CD4-positive, CD25-positive, alpha-beta regulatory T cell (primary cell): Measurements from ENCODE around the gene RHOC. TPM values are rescaled to one million over a fixed set of nuclear protein-coding genes. Genes with fewer than 3 reads are reported as not detected.

ENCODE experiments used
- ATAC-seq, 2 donors: fragments of 150-1000 bp; cut with Tn5 transposase; one replicate each; pipeline ENCODE4 v1.10.0; 2021; ENCODE audit warnings: low read depth in 2 of 2, moderate number of reproducible peaks in 2 of 2, moderate library complexity in 1 of 2
- DNase-seq, 3 donors: peaks; one replicate each; pipeline versions ENCODE4 v3.0.0 to v3.0.0-alpha.2; 2012 to 2022; ENCODE audit warnings: mixed read lengths in 1 of 3
- H3K27ac ChIP-seq: one replicate; pipeline ENCODE4 v1.7.0; 2013; ENCODE audit warnings: mild to moderate bottlenecking, low read length; ENCODE audit not compliant: insufficient read depth, poor library complexity, severe bottlenecking
- H3K27me3 ChIP-seq: one replicate; pipeline ENCODE4 v1.7.0; 2013; ENCODE audit warnings: low read length; ENCODE audit not compliant: control insufficient read depth, insufficient read depth
- H3K36me3 ChIP-seq: one replicate; pipeline ENCODE4 v1.7.0; 2013; ENCODE audit warnings: mild to moderate bottlenecking, low read length, moderate library complexity; ENCODE audit not compliant: control insufficient read depth, insufficient read depth
- H3K4me1 ChIP-seq: 2 replicates; pipeline ENCODE4 v1.7.0; 2013; ENCODE audit warnings: mild to moderate bottlenecking, low read length; ENCODE audit not compliant: insufficient read depth, control insufficient read depth, poor library complexity, severe bottlenecking
- H3K4me3 ChIP-seq: one replicate; pipeline ENCODE4 v1.7.0; 2013; ENCODE audit warnings: low read depth, mild to moderate bottlenecking, low read length, moderate library complexity
- H3K9me3 ChIP-seq, 2 experiments: 1 replicate in 1 of 2; 2 replicates in 1 of 2; pipeline ENCODE4 v1.7.0; 2013; ENCODE audit warnings: low read length in 2 of 2, mild to moderate bottlenecking in 1 of 2, moderate library complexity in 1 of 2; ENCODE audit not compliant: control insufficient read depth in 2 of 2
- H3K27ac Mint-ChIP-seq, 3 donors: one replicate each; pipeline ENCODE4 v1.8.0; 2020 to 2022; ENCODE audit warnings: mild to moderate bottlenecking in 3 of 3, mixed read lengths in 3 of 3, moderate library complexity in 2 of 3
- H3K27me3 Mint-ChIP-seq: one replicate; pipeline ENCODE4 v1.8.0; 2022; ENCODE audit warnings: mild to moderate bottlenecking, mixed read lengths
- H3K36me3 Mint-ChIP-seq: one replicate; pipeline ENCODE4 v1.8.0; 2020; ENCODE audit warnings: mixed read lengths
- H3K4me1 Mint-ChIP-seq, 4 donors: one replicate each; pipeline ENCODE4 v1.8.0; 2020 to 2022; ENCODE audit warnings: mixed read lengths in 4 of 4, mild to moderate bottlenecking in 1 of 4
- H3K4me3 Mint-ChIP-seq, 4 donors: one replicate each; pipeline ENCODE4 v1.8.0; 2020 to 2022; ENCODE audit warnings: mild to moderate bottlenecking in 4 of 4, mixed read lengths in 4 of 4, moderate library complexity in 3 of 4
- H3K9me3 Mint-ChIP-seq, 7 donors: one replicate each; pipeline ENCODE4 v1.8.0; 2020 to 2022; ENCODE audit warnings: mixed read lengths in 7 of 7, mild to moderate bottlenecking in 3 of 7, moderate library complexity in 2 of 7
- polyA plus RNA-seq, 4 donors: library from polyadenylated mRNA; unstranded; fragments of 300-500 nt; fragmentation: Illumina TruSeq; gene quantifications; one replicate each; pipeline ENCODE4 v1.2.3, GENCODE V29; 2021
- total RNA-seq: library from RNA; stranded (reverse); gene quantifications from one replicate; pipeline ENCODE4 v1.2.3, GENCODE V29; 2022

Gene RHOC
- total and polyA plus RNA-seq, 5 donors from 2014 or later: 17.4 to 34.1 (median 28.8) TPM

GRCh38 chr1:112711670-112712069 is 4.7 kb upstream of the RHOC start:
- Mint-ChIP-seq H3K27ac (no peak overlapping the region), H3K4me1 (peaks cover 6 to 26% (median 17%) of the 10 kb centered on the region in 4 donors), H3K9me3 (peaks cover 0 to 2% (median 0%) of the 10 kb centered on the region in 7 donors), H3K4me3 (peak overlapping the region in 1 of 4 donors; percentile 36), H3K36me3 (no peaks in the 10 kb centered on the region), H3K27me3 (peaks cover 49% of the 10 kb centered on the region)
- no peak for DNase-seq
- H3K9me3 ChIP-seq: no peaks in the 10 kb centered on the region
- peaks cover 32% of the 10 kb centered on the region for H3K4me1 ChIP-seq
- H3K4me3 ChIP-seq: no peak overlapping the region
- no peaks in the 10 kb centered on the region for H3K36me3 ChIP-seq
- no peak overlapping the region for H3K27ac ChIP-seq
- ATAC-seq: no peak
- H3K27me3 ChIP-seq: no peaks in the 10 kb centered on the region

GRCh38 chr1:112711041-112711440 is 4.1 kb upstream of the RHOC start:
- Mint-ChIP-seq H3K36me3 (no peaks in the 10 kb centered on the region), H3K27ac (no peak overlapping the region), H3K27me3 (peaks cover 43% of the 10 kb centered on the region), H3K4me3 (peak overlapping the region in 1 of 4 donors; percentile 36), H3K4me1 (peaks cover 5 to 26% (median 12%) of the 10 kb centered on the region in 4 donors), H3K9me3 (peaks cover 0 to 2% (median 0%) of the 10 kb centered on the region in 7 donors)
- peaks cover 30% of the 10 kb centered on the region for H3K4me1 ChIP-seq
- no peaks in the 10 kb centered on the region for H3K9me3 ChIP-seq
- H3K27ac ChIP-seq: no peak overlapping the region
- H3K27me3 ChIP-seq: no peaks in the 10 kb centered on the region
- ATAC-seq: no peak
- DNase-seq: no peak
- no peak overlapping the region for H3K4me3 ChIP-seq
- H3K36me3 ChIP-seq: no peaks in the 10 kb centered on the region

- no peak overlapping the region for H3K27ac Mint-ChIP-seq
- no peaks in the 10 kb centered on the region for H3K36me3 ChIP-seq
- H3K9me3 ChIP-seq: no peaks in the 10 kb centered on the region
- H3K9me3 Mint-ChIP-seq: peaks cover 0 to 2% (median 0%) of the 10 kb centered on the region in 7 donors
- DNase-seq (no peak), ATAC-seq (no peak)
- no peaks in the 10 kb centered on the region for H3K27me3 ChIP-seq
- H3K4me3 ChIP-seq: no peak overlapping the region
- H3K4me1 Mint-ChIP-seq: peaks cover under 1 to 26% (median 12%) of the 10 kb centered on the region in 4 donors
- H3K27ac ChIP-seq: no peak overlapping the region
- peaks cover 39% of the 10 kb centered on the region for H3K27me3 Mint-ChIP-seq
- H3K36me3 Mint-ChIP-seq: no peaks in the 10 kb centered on the region
- peaks cover 30% of the 10 kb centered on the region for H3K4me1 ChIP-seq
- peak overlapping the region in 1 of 4 donors; percentile 51 for H3K4me3 Mint-ChIP-seq
Measured at GRCh38 chr1:112710586-112710985, 3.7 kb upstream of the RHOC start.

GRCh38 chr1:112710159-112710558 is 3.2 kb upstream of the RHOC start:
- no peak for DNase-seq
- no peak overlapping the region for H3K27ac Mint-ChIP-seq

GRCh38 chr1:112708489-112708888 is 1.6 kb upstream of the RHOC start:
- H3K27ac ChIP-seq: no peak overlapping the region
- no peaks in the 10 kb centered on the region for H3K36me3 ChIP-seq
- Mint-ChIP-seq H3K27me3 (peaks cover 30% of the 10 kb centered on the region), H3K36me3 (no peaks in the 10 kb centered on the region), H3K4me3 (peak overlapping the region; percentile 12 to 94 (median 86)), H3K4me1 (peaks cover 5 to 30% (median 20%) of the 10 kb centered on the region in 4 donors), H3K9me3 (peaks cover 0 to 2% (median 0%) of the 10 kb centered on the region in 7 donors), H3K27ac (no peak overlapping the region)
- H3K9me3 ChIP-seq: no peaks in the 10 kb centered on the region
- ATAC-seq: no peak
- DNase-seq: no peak
- H3K4me3 ChIP-seq: no peak overlapping the region
- H3K27me3 ChIP-seq: no peaks in the 10 kb centered on the region
- H3K4me1 ChIP-seq: peaks cover 30% of the 10 kb centered on the region

More at GRCh38 chr1:112710159-112710558, 3.2 kb upstream of the RHOC start:
- peak overlapping the region in 1 of 4 donors; percentile 51 for H3K4me3 Mint-ChIP-seq
- H3K9me3 Mint-ChIP-seq: peaks cover 0 to 2% (median 0%) of the 10 kb centered on the region in 7 donors
- peaks cover 36% of the 10 kb centered on the region for H3K27me3 Mint-ChIP-seq
- H3K36me3 Mint-ChIP-seq: no peaks in the 10 kb centered on the region
- no peaks in the 10 kb centered on the region for H3K9me3 ChIP-seq
- H3K4me3 ChIP-seq: no peak overlapping the region
- H3K27me3 ChIP-seq: no peaks in the 10 kb centered on the region
- peaks cover 5 to 27% (median 14%) of the 10 kb centered on the region in 4 donors for H3K4me1 Mint-ChIP-seq
- no peaks in the 10 kb centered on the region for H3K36me3 ChIP-seq
- ATAC-seq: no peak
- peaks cover 32% of the 10 kb centered on the region for H3K4me1 ChIP-seq
- H3K27ac ChIP-seq: no peak overlapping the region

GRCh38 chr1:112708002-112708448 is 1.1 kb upstream of the RHOC start:
- no peaks in the 10 kb centered on the region for H3K36me3 ChIP-seq
- ATAC-seq (no peak), DNase-seq (no peak)
- H3K4me1 ChIP-seq: peaks cover 30% of the 10 kb centered on the region
- H3K27me3 Mint-ChIP-seq: peaks cover 26% of the 10 kb centered on the region
- peak overlapping the region; percentile 82 to 94 (median 89) for H3K4me3 Mint-ChIP-seq
- H3K27ac ChIP-seq: no peak overlapping the region
- peaks cover 5 to 30% (median 20%) of the 10 kb centered on the region in 4 donors for H3K4me1 Mint-ChIP-seq
- H3K27me3 ChIP-seq: no peaks in the 10 kb centered on the region
- H3K9me3 Mint-ChIP-seq: peaks cover 0 to 2% (median 0%) of the 10 kb centered on the region in 7 donors
- H3K27ac Mint-ChIP-seq: peak overlapping the region in 1 of 3 donors; percentile 1
- no peaks in the 10 kb centered on the region for H3K9me3 ChIP-seq
- no peaks in the 10 kb centered on the region for H3K36me3 Mint-ChIP-seq
- no peak overlapping the region for H3K4me3 ChIP-seq

- Mint-ChIP-seq H3K27me3 (peaks cover 20% of the 10 kb centered on the region), H3K27ac (peak overlapping the region in 1 of 3 donors; percentile 75), H3K9me3 (peaks cover 0 to 2% (median 0%) of the 10 kb centered on the region in 7 donors), H3K4me3 (peak overlapping the region; percentile 82 to 94 (median 89)), H3K36me3 (no peaks in the 10 kb centered on the region), H3K4me1 (peaks cover 5 to 32% (median 21%) of the 10 kb centered on the region in 4 donors)
- DNase-seq: peak; percentile 43 to 61 (median 51)
- no peaks in the 10 kb centered on the region for H3K36me3 ChIP-seq
- peak overlapping the region; percentile 7 for H3K4me3 ChIP-seq
- H3K27ac ChIP-seq: no peak overlapping the region
- peak; percentile 53 to 65 for ATAC-seq
- H3K4me1 ChIP-seq: peaks cover 30% of the 10 kb centered on the region
- no peaks in the 10 kb centered on the region for H3K9me3 ChIP-seq
- H3K27me3 ChIP-seq: no peaks in the 10 kb centered on the region
Measured at GRCh38 chr1:112707221-112708001, 484 bp upstream of the RHOC start.
